Mesenchymal stem cell (in vitro differentiated cells and primary cell): ENCODE data around the gene PCDH19.

Source experiments
- DNase-seq: peaks from one replicate; pipeline ENCODE4 v3.0.0-alpha.2; 2013
- H2AFZ ChIP-seq: one replicate; pipeline ENCODE4 v1.6.1; 2013; ENCODE audit warnings: low read depth, mild to moderate bottlenecking, control low read depth, inconsistent platforms, low read length, moderate library complexity
- H2AK5ac ChIP-seq: 2 replicates; pipeline ENCODE4 v1.6.1; 2013; ENCODE audit warnings: low read length, moderate library complexity, mild to moderate bottlenecking, inconsistent platforms; ENCODE audit not compliant: severe bottlenecking
- H2BK120ac ChIP-seq: one replicate; pipeline ENCODE4 v1.6.1; 2013; ENCODE audit warnings: low read depth, mild to moderate bottlenecking, inconsistent platforms, low read length, moderate library complexity
- H2BK12ac ChIP-seq, 2 experiments: one replicate each; pipeline ENCODE4 v1.6.1; 2013; ENCODE audit warnings: inconsistent platforms in 2 of 2, low read length in 2 of 2, mild to moderate bottlenecking in 2 of 2, moderate library complexity in 2 of 2, control low read depth in 1 of 2
- H2BK15ac ChIP-seq: one replicate; pipeline ENCODE4 v1.6.1; 2013; ENCODE audit warnings: mild to moderate bottlenecking, low read depth, inconsistent platforms; ENCODE audit not compliant: poor library complexity, severe bottlenecking
- H2BK5ac ChIP-seq: 2 replicates; pipeline ENCODE4 v1.6.1; 2013; ENCODE audit warnings: low read depth, mild to moderate bottlenecking, low read length, control low read depth, inconsistent platforms; ENCODE audit not compliant: poor library complexity, severe bottlenecking
- H3K14ac ChIP-seq, 2 experiments: one replicate each; pipeline ENCODE4 v1.6.1; 2013; ENCODE audit warnings: inconsistent platforms in 2 of 2, low read length in 2 of 2, control low read depth in 1 of 2, mild to moderate bottlenecking in 1 of 2, moderate library complexity in 1 of 2
- H3K18ac ChIP-seq, 2 experiments: one replicate each; pipeline ENCODE4 v1.6.1; 2013; ENCODE audit warnings: inconsistent platforms in 2 of 2, low read length in 2 of 2, control low read depth in 1 of 2, low read depth in 1 of 2, mild to moderate bottlenecking in 1 of 2
- H3K23ac ChIP-seq, 2 experiments: one replicate each; pipeline ENCODE4 v1.6.1; 2013; ENCODE audit warnings: inconsistent platforms in 2 of 2, low read length in 2 of 2, mild to moderate bottlenecking in 2 of 2, moderate library complexity in 2 of 2, control low read depth in 1 of 2
- H3K27ac ChIP-seq: 2 replicates; pipeline ENCODE4 v1.5.1; 2013; ENCODE audit warnings: mild to moderate bottlenecking, moderate library complexity, low read length, control low read depth, inconsistent platforms; ENCODE audit not compliant: poor library complexity, severe bottlenecking
- H3K27me3 ChIP-seq, 2 experiments: 2 replicates each; pipeline versions ENCODE4 v1.6.1 to v1.7.0; 2013; ENCODE audit warnings: low read length in 2 of 2, mild to moderate bottlenecking in 2 of 2, moderate library complexity in 2 of 2, control low read depth in 1 of 2, inconsistent platforms in 1 of 2; ENCODE audit not compliant: control insufficient read depth in 1 of 2, insufficient read depth in 1 of 2
- H3K36me3 ChIP-seq, 2 experiments: 2 replicates each; pipeline versions ENCODE4 v1.6.1 to v1.7.0; 2013; ENCODE audit warnings: low read length in 2 of 2, control low read depth in 1 of 2, inconsistent platforms in 1 of 2, low read depth in 1 of 2, mild to moderate bottlenecking in 1 of 2; ENCODE audit not compliant: insufficient read depth in 2 of 2, control insufficient read depth in 1 of 2
- H3K4ac ChIP-seq, 2 experiments: one replicate each; pipeline ENCODE4 v1.6.1; 2013; ENCODE audit warnings: inconsistent platforms in 2 of 2, low read length in 2 of 2, mild to moderate bottlenecking in 2 of 2, moderate library complexity in 2 of 2, control low read depth in 1 of 2, low read depth in 1 of 2
- H3K4me1 ChIP-seq: 2 replicates; pipeline ENCODE4 v1.6.1; 2013; ENCODE audit warnings: low read depth, low read length, control low read depth; ENCODE audit not compliant: control insufficient read depth, insufficient read depth
- H3K4me2 ChIP-seq: 2 replicates; pipeline ENCODE4 v1.6.1; 2013; ENCODE audit warnings: low read length, mild to moderate bottlenecking, inconsistent platforms; ENCODE audit not compliant: poor library complexity, severe bottlenecking
- H3K4me3 ChIP-seq, 2 experiments: 2 replicates each; pipeline versions ENCODE4 v1.5.1 to v1.7.0; 2013; ENCODE audit warnings: low read length in 2 of 2, mild to moderate bottlenecking in 2 of 2, control low read depth in 1 of 2, low read depth in 1 of 2; ENCODE audit not compliant: insufficient read depth in 1 of 2
- H3K79me1 ChIP-seq: replicated peaks from 2 replicates; pipeline ENCODE4 v1.6.1; 2013; ENCODE audit warnings: mild to moderate bottlenecking, control low read depth, low read length, inconsistent platforms; ENCODE audit not compliant: poor library complexity, severe bottlenecking
- H3K9ac ChIP-seq: 2 replicates; pipeline ENCODE4 v1.7.0; 2013; ENCODE audit warnings: mild to moderate bottlenecking, low read length, moderate library complexity
- H3K9me3 ChIP-seq: 2 replicates; pipeline ENCODE4 v1.7.0; 2013; ENCODE audit warnings: mild to moderate bottlenecking, low read length; ENCODE audit not compliant: control insufficient read depth
- H4K8ac ChIP-seq: one replicate; pipeline ENCODE4 v1.6.1; 2013; ENCODE audit warnings: inconsistent platforms, mild to moderate bottlenecking, low read length, moderate library complexity
- H4K91ac ChIP-seq: one replicate; pipeline ENCODE4 v1.6.1; 2013; ENCODE audit warnings: mild to moderate bottlenecking, low read length, inconsistent platforms
- WGBS: methylation state at CpG from one replicate; pipeline ENCODE4 v1.1.7; 2013; ENCODE audit warnings: mixed read lengths; 5-methylcytosine and 5-hydroxymethylcytosine counted together

Gene PCDH19

DNA sequence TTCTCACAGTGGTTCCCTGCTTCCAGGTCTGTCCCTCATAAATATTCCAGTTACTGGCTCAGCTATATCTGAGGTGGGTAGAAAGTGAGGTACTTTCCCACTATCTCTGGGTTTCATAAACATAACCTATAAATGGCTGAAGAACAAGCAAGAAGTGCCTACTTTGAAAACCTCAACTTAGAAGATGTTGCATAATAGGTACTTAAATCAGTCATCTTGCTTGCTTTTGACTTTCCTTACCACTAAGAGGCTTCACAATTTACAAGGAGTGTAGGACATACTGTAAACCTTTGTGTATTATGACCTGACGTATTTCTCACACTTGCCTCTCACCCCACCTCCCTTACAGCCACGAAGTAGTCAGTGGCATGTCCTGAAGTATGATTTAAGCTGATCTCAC, 145.9 kb downstream of the PCDH19 start:
- H3K4me1 ChIP-seq: no peaks in the 10 kb centered on the region

GRCh38 chrX:100263650-100264049, 146.4 kb downstream of the PCDH19 start:
- no peak overlapping the region for H4K8ac ChIP-seq
- H2AFZ ChIP-seq: no peak overlapping the region
- H3K4me1 ChIP-seq: no peaks in the 10 kb centered on the region
- no peak for DNase-seq
- 39% methylated on average over 1 of the region's 3 CpGs for WGBS
- H3K4me2 ChIP-seq: no peak overlapping the region
- no peak overlapping the region for H3K23ac ChIP-seq
- peaks cover 0 to 17% of the 10 kb centered on the region in 2 experiments for H3K27me3 ChIP-seq
- no peak overlapping the region for H3K9ac ChIP-seq
- no peak overlapping the region for H4K91ac ChIP-seq
- H3K18ac ChIP-seq: no peak overlapping the region
- H3K14ac ChIP-seq: no peak overlapping the region
- no peak overlapping the region for H2BK120ac ChIP-seq
- H3K4ac ChIP-seq: no peak overlapping the region
- H2AK5ac ChIP-seq: no peak overlapping the region
- H3K9me3 ChIP-seq: no peaks in the 10 kb centered on the region
- no peak overlapping the region for H2BK15ac ChIP-seq
- H3K4me3 ChIP-seq: no peak overlapping the region
- no peaks in the 10 kb centered on the region for H3K79me1 ChIP-seq
- H2BK5ac ChIP-seq: no peak overlapping the region
- H3K27ac ChIP-seq: no peak overlapping the region
- no peaks in the 10 kb centered on the region for H3K36me3 ChIP-seq
- H2BK12ac ChIP-seq: no peak overlapping the region

More for the DNA sequence above, 145.9 kb downstream of the PCDH19 start:
- Histone ChIP-seq H3K27me3 (peaks cover 0 to 17% of the 10 kb centered on the region in 2 experiments), H2BK15ac (no peak overlapping the region), H4K8ac (no peak overlapping the region), H2BK12ac (no peak overlapping the region), H3K4ac (no peak overlapping the region), H4K91ac (no peak overlapping the region), H3K4me2 (no peak overlapping the region), H3K79me1 (no peaks in the 10 kb centered on the region), H3K14ac (no peak overlapping the region), H2AFZ (no peak overlapping the region), H3K9me3 (no peaks in the 10 kb centered on the region), H2AK5ac (no peak overlapping the region), H2BK5ac (no peak overlapping the region), H3K36me3 (no peaks in the 10 kb centered on the region), H3K4me3 (no peak overlapping the region), H3K18ac (no peak overlapping the region), H3K9ac (no peak overlapping the region), H3K27ac (no peak overlapping the region), H3K23ac (no peak overlapping the region), H2BK120ac (no peak overlapping the region)
- DNase-seq: no peak
- WGBS: 50% methylated on average over 1 of the region's 2 CpGs

DNA sequence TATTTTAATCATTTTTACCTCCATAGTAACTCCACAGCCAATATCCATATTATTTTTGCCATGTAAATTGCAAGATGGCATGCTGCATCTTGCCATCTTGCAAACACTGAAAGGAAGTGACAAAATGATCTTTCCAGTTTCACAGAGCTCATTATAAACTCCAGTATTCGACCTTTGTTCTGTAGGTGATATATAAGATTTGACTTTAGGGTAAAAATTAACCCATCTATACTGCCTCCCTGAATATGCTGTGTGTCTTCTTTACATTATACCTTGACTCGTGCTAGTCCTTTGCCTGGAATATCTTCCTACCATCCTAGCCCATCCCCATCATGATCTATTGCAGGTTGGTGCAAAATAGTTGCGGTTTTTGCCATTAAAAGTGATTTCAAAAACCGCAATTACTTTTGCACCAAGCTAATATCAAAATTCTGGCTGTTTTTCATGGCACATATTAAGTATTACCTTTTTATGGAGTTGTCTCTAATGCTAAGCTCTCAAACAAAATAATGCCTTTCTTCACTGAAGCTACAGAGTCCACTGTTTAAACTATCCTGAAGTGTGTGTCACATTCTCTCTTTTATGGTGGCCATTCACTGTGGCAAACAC, 161.1 kb downstream of the PCDH19 start:
- H3K4me2 ChIP-seq: no peak overlapping the region
- no peak overlapping the region for H3K27ac ChIP-seq
- no peak overlapping the region for H3K14ac ChIP-seq
- H3K79me1 ChIP-seq: no peaks in the 10 kb centered on the region
- H2AK5ac ChIP-seq: no peak overlapping the region
- H3K4ac ChIP-seq: no peak overlapping the region
- no peaks in the 10 kb centered on the region for H3K36me3 ChIP-seq
- H3K9ac ChIP-seq: no peak overlapping the region
- H3K18ac ChIP-seq: no peak overlapping the region
- H2BK5ac ChIP-seq: no peak overlapping the region
- H3K9me3 ChIP-seq: peaks cover 4% of the 10 kb centered on the region
- no peak overlapping the region for H2BK15ac ChIP-seq
- H4K8ac ChIP-seq: no peak overlapping the region
- no peaks in the 10 kb centered on the region for H3K4me1 ChIP-seq
- H4K91ac ChIP-seq: no peak overlapping the region
- no peak overlapping the region for H3K23ac ChIP-seq
- H2AFZ ChIP-seq: no peak overlapping the region
- H3K27me3 ChIP-seq: no peaks in the 10 kb centered on the region
- no peak overlapping the region for H3K4me3 ChIP-seq
- no peak overlapping the region for H2BK12ac ChIP-seq
- H2BK120ac ChIP-seq: no peak overlapping the region
- no peak for DNase-seq
- 13% methylated on average over 1 of the region's 4 CpGs for WGBS

- Histone ChIP-seq H3K36me3 (no peaks in the 10 kb centered on the region), H3K4ac (no peak overlapping the region), H3K18ac (no peak overlapping the region), H3K27me3 (no peaks in the 10 kb centered on the region), H3K79me1 (no peaks in the 10 kb centered on the region), H3K4me2 (no peak overlapping the region), H3K23ac (no peak overlapping the region), H3K4me1 (no peaks in the 10 kb centered on the region), H3K9me3 (peaks cover 4% of the 10 kb centered on the region), H4K91ac (no peak overlapping the region), H3K14ac (no peak overlapping the region), H3K9ac (no peak overlapping the region), H3K27ac (no peak overlapping the region), H2AK5ac (no peak overlapping the region), H4K8ac (no peak overlapping the region), H2BK15ac (no peak overlapping the region), H2BK120ac (no peak overlapping the region), H3K4me3 (no peak overlapping the region), H2BK12ac (no peak overlapping the region), H2BK5ac (no peak overlapping the region), H2AFZ (no peak overlapping the region)
- no peak for DNase-seq
Observed at GRCh38 chrX:100247826-100248225, 162.2 kb downstream of the PCDH19 start.
